IMR-90 (cell line): ENCODE measurements around the gene NUP93. TPM values are rescaled to one million over a fixed set of nuclear protein-coding genes. Genes with fewer than 3 reads are reported as not detected.
A peak's percentile ranks its signal among the peaks of the same experiment; 100 is the strongest.

Experiments
- ATAC-seq: fragments of 200-7000 bp; cut with Tn5 transposase; 2 replicates; pipeline ENCODE4 v1.9.1; 2020; ENCODE audit warnings: low read depth, mild to moderate bottlenecking, moderate library complexity
- BruUV-seq: library from RNA; stranded (reverse); fragments of 400-500 nt; replicated peaks from 2 replicates; lab custom pipeline; 2021; lab: Mats Ljungman, UMichigan
- CTCF ChIA-PET: fragments of 300-600 bp; formaldehyde crosslinking; extraction: SDS; loops from one replicate; lab custom pipeline; 2021; ENCODE audit warnings: antibody characterized with exemption; lab: Yijun Ruan, JAX
- POLR2A ChIA-PET: fragments of 300-600 bp; sonication (Branson Sonifier 250); formaldehyde crosslinking; loops from one replicate; lab custom pipeline; 2022; ENCODE audit warnings: antibody characterized with exemption; ENCODE audit not compliant: unreplicated experiment; lab: Charles Lee
- DNase-seq: peaks from one replicate; pipeline ENCODE4 v3.0.0; 2013
- H2AFZ ChIP-seq: replicated peaks from 2 replicates; pipeline ENCODE3; 2013; ENCODE audit warnings: low read length, mild to moderate bottlenecking; ENCODE audit not compliant: poor library complexity
- H2AK5ac ChIP-seq: 2 replicates; pipeline ENCODE4 v1.6.1; 2013; ENCODE audit warnings: low read depth, low read length, inconsistent platforms
- H2AK9ac ChIP-seq: replicated peaks from 2 replicates; pipeline ENCODE3; 2013; ENCODE audit warnings: mild to moderate bottlenecking, low read depth, low read length, moderate library complexity; ENCODE audit not compliant: poor library complexity
- H2BK120ac ChIP-seq: 2 replicates; pipeline ENCODE4 v1.6.1; 2013; ENCODE audit warnings: low read depth, low read length, inconsistent platforms
- H2BK15ac ChIP-seq: 3 replicates; pipeline ENCODE4 v1.6.1; 2013; ENCODE audit warnings: low read depth, low read length, inconsistent platforms
- H2BK20ac ChIP-seq: 2 replicates; pipeline ENCODE4 v1.6.1; 2013; ENCODE audit warnings: low read depth, mild to moderate bottlenecking, inconsistent platforms, low read length, moderate library complexity
- H2BK5ac ChIP-seq: 2 replicates; pipeline ENCODE4 v1.6.1; 2013; ENCODE audit warnings: mild to moderate bottlenecking, low read depth, low read length, inconsistent platforms; ENCODE audit not compliant: poor library complexity, severe bottlenecking
- H3K14ac ChIP-seq: replicated peaks from 2 replicates; pipeline ENCODE4 v1.6.1; 2013; ENCODE audit warnings: low read depth, low read length, inconsistent platforms
- H3K18ac ChIP-seq: 2 replicates; pipeline ENCODE4 v1.6.1; 2013; ENCODE audit warnings: low read depth, low read length, control low read depth
- H3K23ac ChIP-seq: 2 replicates; pipeline ENCODE4 v1.6.1; 2013; ENCODE audit warnings: low read depth, low read length, inconsistent platforms
- H3K27ac ChIP-seq: 2 replicates; pipeline ENCODE4 v1.5.1; 2013; ENCODE audit warnings: mild to moderate bottlenecking, control low read depth, low read length; ENCODE audit not compliant: insufficient read depth
- H3K27me3 ChIP-seq: 2 replicates; pipeline ENCODE4 v1.6.1; 2013; ENCODE audit warnings: low read length; ENCODE audit not compliant: control insufficient read depth, insufficient read depth
- H3K36me3 ChIP-seq: 2 replicates; pipeline ENCODE4 v1.6.1; 2013; ENCODE audit warnings: low read length, mixed read lengths; ENCODE audit not compliant: control insufficient read depth, insufficient read depth
- H3K4ac ChIP-seq: 2 replicates; pipeline ENCODE4 v1.6.1; 2013; ENCODE audit warnings: low read depth, low read length, inconsistent platforms
- H3K4me1 ChIP-seq: 2 replicates; pipeline ENCODE4 v1.6.1; 2013; ENCODE audit warnings: low read length, mixed read lengths; ENCODE audit not compliant: control insufficient read depth, insufficient read depth
- H3K4me2 ChIP-seq: 2 replicates; pipeline ENCODE4 v1.6.1; 2013; ENCODE audit warnings: low read depth, mild to moderate bottlenecking, control low read depth, low read length, moderate library complexity
- H3K4me3 ChIP-seq: 2 replicates; pipeline ENCODE4 v1.5.1; 2013; ENCODE audit warnings: low read depth, mild to moderate bottlenecking, control low read depth, low read length, moderate library complexity; ENCODE audit not compliant: insufficient read depth
- H3K56ac ChIP-seq: 2 replicates; pipeline ENCODE4 v1.6.1; 2013; ENCODE audit warnings: low read length, inconsistent platforms; ENCODE audit not compliant: insufficient read depth; ENCODE audit errors: extremely low read depth
- H3K79me1 ChIP-seq, 2 experiments: 2 replicates each; pipeline ENCODE4 v1.6.1; 2013; ENCODE audit warnings: low read length in 2 of 2, inconsistent platforms in 1 of 2, low read depth in 1 of 2
- H3K9ac ChIP-seq: 2 replicates; pipeline ENCODE4 v1.6.1; 2013; ENCODE audit warnings: low read depth, low read length, control low read depth
- H3K9me1 ChIP-seq: 2 replicates; pipeline ENCODE4 v1.6.1; 2013; ENCODE audit warnings: low read length, inconsistent platforms; ENCODE audit not compliant: insufficient read depth
- H3K9me3 ChIP-seq: 2 replicates; pipeline ENCODE4 v1.6.1; 2013; ENCODE audit warnings: low read length; ENCODE audit not compliant: control insufficient read depth, insufficient read depth
- H4K20me1 ChIP-seq: 2 replicates; pipeline ENCODE4 v1.6.1; 2013; ENCODE audit warnings: low read length, inconsistent platforms; ENCODE audit not compliant: insufficient read depth
- H4K5ac ChIP-seq: 2 replicates; pipeline ENCODE4 v1.6.1; 2013; ENCODE audit warnings: mild to moderate bottlenecking, low read depth, low read length, control low read depth
- H4K8ac ChIP-seq, 2 experiments: 2 replicates each; pipeline ENCODE4 v1.6.1; 2013; ENCODE audit warnings: low read depth in 2 of 2, low read length in 2 of 2, control low read depth in 1 of 2, inconsistent platforms in 1 of 2
- H4K91ac ChIP-seq: 2 replicates; pipeline ENCODE4 v1.6.1; 2013; ENCODE audit warnings: low read depth, low read length, inconsistent platforms; ENCODE audit not compliant: insufficient read depth
- BHLHE40 ChIP-seq: fragments of 150-350 bp; IDR thresholded peaks from 2 replicates; pipeline ENCODE4 v1.6.1; 2016; ENCODE audit warnings: mild to moderate bottlenecking, low read depth, low read length
- CEBPB ChIP-seq: IDR thresholded peaks from 2 replicates; pipeline ENCODE4 v1.6.1; 2012; ENCODE audit warnings: low read depth, low read length, improper control_type of control experiment
- CHD1 ChIP-seq: IDR thresholded peaks from 2 replicates; pipeline ENCODE4 v1.6.1; 2012; ENCODE audit warnings: low read depth, low read length, improper control_type of control experiment
- CTCF ChIP-seq: conservative IDR thresholded peaks from 2 replicates; pipeline ENCODE4 v1.5.1; 2012; ENCODE audit warnings: mild to moderate bottlenecking, low read depth, low read length, improper control_type of control experiment
- ELK1 ChIP-seq: fragments of 150-350 bp; IDR thresholded peaks from 2 replicates; pipeline ENCODE4 v1.6.1; 2016; ENCODE audit warnings: low read depth, mild to moderate bottlenecking, low read length, moderate library complexity, borderline replicate concordance
- NFE2L2 ChIP-seq: fragments of 150-350 bp; IDR thresholded peaks from 2 replicates; pipeline ENCODE4 v1.6.1; 2016; ENCODE audit warnings: low read depth, mild to moderate bottlenecking, low read length
- RAD21 ChIP-seq: IDR thresholded peaks from 2 replicates; pipeline ENCODE4 v1.6.1; 2012; ENCODE audit warnings: low read length, improper control_type of control experiment
- RFX5 ChIP-seq: IDR thresholded peaks from 2 replicates; pipeline ENCODE4 v1.8.0; 2012; ENCODE audit warnings: low read depth, mild to moderate bottlenecking, low read length, moderate library complexity
- USF2 ChIP-seq: fragments of 150-350 bp; IDR thresholded peaks from 2 replicates; pipeline ENCODE4 v1.6.1; 2017; ENCODE audit warnings: mild to moderate bottlenecking, antibody characterized with exemption, low read length, low read depth
- WGBS, 2 experiments: methylation state at CpG; one replicate each; pipeline versions ENCODE4 v1.1.5 to v1.1.7; 2013; ENCODE audit warnings: missing lambda C conversion rate in 2 of 2; ENCODE audit not compliant: insufficient read length in 1 of 2; ENCODE audit errors: extremely low coverage in 2 of 2; 5-methylcytosine and 5-hydroxymethylcytosine counted together
- dilution Hi-C: fragments of 300-500 bp; cut with HindIII; formaldehyde crosslinking; loops from one replicate; pipeline ENCODE4 v1.14.3; 2018; ENCODE audit warnings: low sequenced_read_pairs; ENCODE audit not compliant: unreplicated experiment
- in situ Hi-C: fragments of 300-500 bp; cut with MboI; formaldehyde crosslinking; loops from 3 replicates; pipeline ENCODE4 v1.14.3; 2019; ENCODE audit warnings: low sequenced_read_pairs, inconsistent platforms, mixed read lengths
- intact Hi-C: fragments of 100-400 bp; cut with micrococcal nuclease; formaldehyde crosslinking; loops from 2 replicates; pipeline ENCODE4 v1.10.0; 2022
- polyA plus RNA-seq, 3 experiments: library from polyadenylated mRNA; depleted of rRNA; stranded (reverse); fragments of >200 nt; gene quantifications; 2 replicates each; pipeline ENCODE4 v1.2.3, GENCODE V29; 2012; ENCODE audit warnings: low replicate concordance in 1 of 3
- total RNA-seq: library from RNA; depleted of rRNA; stranded (reverse); fragments of >200 nt; gene quantifications from 2 replicates; pipeline ENCODE4 v1.2.3, GENCODE V29; 2012

Gene NUP93
- total and polyA plus RNA-seq, 2 of the 4 experiments (the other 2 are of a cell fraction) = 54.6 to 72.6 TPM

- H2AFZ ChIP-seq = no peak within 1 kb of the TSS
- no peaks in the 10 kb centered on the region; the same call in 1 of the 2 replicates for H3K4me1 ChIP-seq
- H3K4me3 ChIP-seq = no peak within 1 kb of the TSS
- H3K4me2 ChIP-seq = no peak within 1 kb of the TSS
- intact Hi-C loops (loop anchor here (5.0 kb wide), 1 partner anchor 302 kb away; no protein-coding TSS in a partner anchor), in situ Hi-C loops (loop anchor here (5.0 to 10.0 kb wide), 2 partner anchors 87 to 180 kb away; no protein-coding TSS in a partner anchor), dilution Hi-C loops (no loop called here)
- H3K27me3 ChIP-seq = no peaks in the 10 kb centered on the region
- TF ChIP-seq CEBPB (no peak), USF2 (no peak), RFX5 (no peak), NFE2L2 (no peak), RAD21 (no peak), CTCF (no peak), CHD1 (no peak), BHLHE40 (no peak), ELK1 (no peak)
- ChIA-PET CTCF (no interaction called here), POLR2A (no interaction called here)
- H2BK120ac ChIP-seq = no peak within 1 kb of the TSS
- WGBS, 2 experiments = 75% methylated on average over 10 of the region's 12 CpGs; no CpG with 5 or more reads in 1 of the 2 experiments
- no peak within 1 kb of the TSS for H2BK5ac ChIP-seq
- no peaks in the 10 kb centered on the region for H3K9me3 ChIP-seq
- H4K8ac ChIP-seq = no peak within 1 kb of the TSS
- H3K23ac ChIP-seq = no peak within 1 kb of the TSS
- no peak within 1 kb of the TSS for H4K5ac ChIP-seq
- ATAC-seq (no peak), DNase-seq (no peak)
- H2BK20ac ChIP-seq = no peak within 1 kb of the TSS
- H3K56ac ChIP-seq = no peak within 1 kb of the TSS
- H3K9ac ChIP-seq = no peak within 1 kb of the TSS
- BruUV-seq = no TSS peak
- no peaks in the 10 kb centered on the region for H3K79me1 ChIP-seq
- H4K20me1 ChIP-seq = no peaks in the 10 kb centered on the region
- no peak within 1 kb of the TSS for H2BK15ac ChIP-seq
- no peak within 1 kb of the TSS for H3K4ac ChIP-seq
- no peak within 1 kb of the TSS for H4K91ac ChIP-seq
- H3K14ac ChIP-seq = no peak within 1 kb of the TSS
- H3K18ac ChIP-seq = no peak within 1 kb of the TSS
- no peaks in the 10 kb centered on the region for H3K36me3 ChIP-seq
- peaks cover 4% of the 10 kb centered on the region; the same call in 1 of the 2 replicates for H3K9me1 ChIP-seq
- no peak within 1 kb of the TSS for H3K27ac ChIP-seq
- no peak within 1 kb of the TSS; the same call in 1 of the 2 replicates for H2AK5ac ChIP-seq
- peak within 1 kb of the TSS; percentile 65 for H2AK9ac ChIP-seq
These were observed 135.0 kb downstream of the NUP93 start, which contains the start of gene SLC12A3 for GRCh38 chr16:56864960-56865359. TSS of gene SLC12A3 (plus strand) at chr16:56865207. CDS start at chr16:56865236, 29 bp downstream.
